HuH-7 (cell line): ENCODE results near the gene NMUR2.

Experiments
- DNase-seq: peaks from one replicate; pipeline ENCODE4 v3.0.0; 2011; ENCODE audit warnings: low spot score

The NMUR2 gene, protein sequence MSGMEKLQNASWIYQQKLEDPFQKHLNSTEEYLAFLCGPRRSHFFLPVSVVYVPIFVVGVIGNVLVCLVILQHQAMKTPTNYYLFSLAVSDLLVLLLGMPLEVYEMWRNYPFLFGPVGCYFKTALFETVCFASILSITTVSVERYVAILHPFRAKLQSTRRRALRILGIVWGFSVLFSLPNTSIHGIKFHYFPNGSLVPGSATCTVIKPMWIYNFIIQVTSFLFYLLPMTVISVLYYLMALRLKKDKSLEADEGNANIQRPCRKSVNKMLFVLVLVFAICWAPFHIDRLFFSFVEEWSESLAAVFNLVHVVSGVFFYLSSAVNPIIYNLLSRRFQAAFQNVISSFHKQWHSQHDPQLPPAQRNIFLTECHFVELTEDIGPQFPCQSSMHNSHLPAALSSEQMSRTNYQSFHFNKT

DNA sequence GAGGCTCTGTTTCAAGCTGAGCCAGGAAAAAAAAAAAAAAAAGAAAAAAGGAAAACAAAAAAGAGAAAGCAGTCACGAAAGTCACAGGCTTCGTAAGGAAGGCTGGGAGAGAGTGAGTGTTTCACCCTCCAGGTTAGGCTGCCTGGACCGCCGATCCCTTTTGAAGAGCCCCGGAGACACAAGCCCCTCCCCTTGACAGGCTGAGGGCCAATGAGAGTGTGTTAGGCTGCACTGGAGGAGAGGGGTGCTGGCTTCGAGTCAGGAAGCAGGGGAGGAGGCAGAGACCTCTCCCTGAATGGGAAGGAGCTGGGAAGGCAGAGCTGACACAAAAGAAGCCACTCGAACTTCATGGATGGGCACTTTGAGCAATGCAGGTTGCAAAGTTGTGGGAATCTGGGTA lies at the start of gene NMUR2:
NMUR2 (minus strand) TSS at position 135 of the 400 bp plus-strand sequence. CDS start 166 bp downstream, outside the sequence.
- no peak for DNase-seq

DNA sequence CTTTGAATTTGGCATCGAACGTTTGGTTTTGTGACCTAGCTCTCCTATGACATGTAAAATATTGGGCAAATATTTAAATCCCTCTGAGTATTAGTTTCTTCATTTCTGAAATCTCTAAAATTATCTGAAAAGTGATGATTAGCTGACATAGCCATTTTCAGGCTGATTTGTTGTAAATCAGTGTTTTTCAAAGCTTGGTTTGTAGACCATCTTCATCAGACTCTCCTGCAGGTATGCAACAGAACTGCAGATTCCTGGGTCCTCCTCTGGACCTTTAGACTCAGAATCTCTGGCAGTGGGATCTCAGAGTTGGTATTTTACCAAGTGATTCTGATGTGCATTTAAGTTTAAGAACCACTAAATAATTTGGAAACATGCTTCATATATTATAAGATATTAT lies 38.9 kb upstream of the NMUR2 start:
- no peak for DNase-seq

DNA sequence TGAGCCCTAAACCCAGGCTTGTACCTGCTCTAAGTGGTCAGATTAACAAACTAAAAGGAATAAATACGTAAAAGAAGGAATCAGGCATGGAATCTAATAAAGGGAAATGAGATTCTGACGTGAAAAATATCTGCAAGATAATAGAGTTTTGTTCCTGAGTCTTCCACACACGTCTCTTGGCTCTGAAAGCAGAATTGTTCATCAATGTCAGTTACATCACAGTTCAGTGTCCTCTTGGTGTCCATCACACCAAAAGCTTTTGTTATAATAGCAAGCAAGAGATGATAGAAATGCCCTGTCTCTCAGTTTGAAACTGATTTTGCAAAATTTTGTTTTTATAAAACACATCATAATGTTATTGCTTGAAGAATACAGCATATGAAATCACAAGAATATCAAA lies 34.7 kb upstream of the NMUR2 start:
- no peak for DNase-seq

DNA sequence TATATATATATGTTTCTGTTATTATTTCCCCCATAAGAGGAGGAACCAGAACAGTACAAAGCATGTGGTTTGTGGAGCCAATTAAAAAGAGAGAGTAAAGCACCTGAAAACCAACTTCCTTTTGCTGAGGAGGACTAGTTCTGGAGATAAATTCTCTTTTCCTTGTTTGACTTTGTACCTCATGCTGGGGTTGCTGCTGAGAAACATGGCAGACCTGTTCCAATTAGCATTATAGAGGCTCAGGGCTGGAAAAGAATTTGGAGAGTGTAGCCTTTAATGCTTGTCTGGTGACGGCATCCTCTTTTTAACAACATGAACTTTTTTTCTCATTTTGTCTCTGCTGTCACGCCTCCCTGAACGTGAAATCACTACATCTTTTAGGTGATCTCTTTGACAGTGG lies 32.8 kb upstream of the NMUR2 start:
- DNase-seq, result no peak

DNA sequence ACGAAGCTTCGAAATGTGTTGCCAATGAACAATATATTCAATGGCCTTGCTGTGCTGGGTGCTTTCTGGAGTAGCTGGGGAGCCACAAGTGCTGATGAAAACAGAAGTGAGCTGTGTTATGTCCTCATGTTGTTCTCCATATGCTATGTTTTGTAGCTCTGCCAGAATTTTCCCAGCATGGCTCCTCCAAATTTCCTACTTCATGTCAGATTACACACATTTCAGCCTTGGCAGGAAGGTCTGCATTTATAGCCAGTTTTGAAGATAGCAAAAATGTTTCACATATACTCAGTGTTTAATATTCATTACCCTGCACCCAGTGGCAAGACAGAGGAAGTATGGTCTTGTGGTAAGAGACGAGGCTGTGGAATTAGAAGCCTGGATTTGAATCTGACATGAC lies 22.6 kb upstream of the NMUR2 start:
- no peak for DNase-seq

DNA sequence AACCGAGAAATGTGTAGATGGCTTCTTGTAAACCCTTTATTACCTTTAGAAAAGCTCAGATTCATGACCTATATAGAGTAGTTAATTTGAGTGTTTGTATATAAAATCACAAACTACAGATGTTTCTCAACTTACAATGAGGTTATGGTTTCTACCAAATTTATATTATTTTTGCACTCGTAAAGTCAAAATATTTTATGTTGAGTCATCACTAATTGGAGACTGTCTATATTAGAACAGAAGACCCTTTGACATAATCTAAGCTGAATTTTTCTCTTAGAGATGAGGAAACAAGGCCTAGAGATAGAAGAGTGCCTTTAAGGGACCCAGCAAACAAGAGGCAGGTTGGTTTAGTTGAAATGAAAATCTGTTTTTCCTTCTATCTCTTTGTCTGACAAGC lies 20.0 kb upstream of the NMUR2 start:
- DNase-seq, result no peak

DNA sequence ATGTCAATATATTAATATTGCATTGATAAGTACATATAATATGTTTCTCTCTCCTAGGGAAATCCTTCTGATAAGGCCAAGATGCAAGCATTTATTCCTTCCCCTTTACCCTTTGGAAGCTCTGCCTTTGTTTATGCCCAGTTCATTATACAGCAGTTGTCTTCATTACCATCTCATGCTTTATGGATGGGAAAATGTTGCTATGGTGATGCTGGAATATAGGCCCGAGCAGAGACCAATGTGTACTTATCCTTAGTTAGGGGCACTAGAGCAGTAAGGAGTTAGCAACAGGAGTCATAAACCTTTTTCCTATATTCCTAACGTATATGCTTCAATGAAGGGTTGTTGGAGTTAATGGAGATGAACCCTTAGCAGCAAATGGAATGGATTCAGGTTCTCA lies 19.4 kb upstream of the NMUR2 start:
- DNase-seq, result no peak

DNA sequence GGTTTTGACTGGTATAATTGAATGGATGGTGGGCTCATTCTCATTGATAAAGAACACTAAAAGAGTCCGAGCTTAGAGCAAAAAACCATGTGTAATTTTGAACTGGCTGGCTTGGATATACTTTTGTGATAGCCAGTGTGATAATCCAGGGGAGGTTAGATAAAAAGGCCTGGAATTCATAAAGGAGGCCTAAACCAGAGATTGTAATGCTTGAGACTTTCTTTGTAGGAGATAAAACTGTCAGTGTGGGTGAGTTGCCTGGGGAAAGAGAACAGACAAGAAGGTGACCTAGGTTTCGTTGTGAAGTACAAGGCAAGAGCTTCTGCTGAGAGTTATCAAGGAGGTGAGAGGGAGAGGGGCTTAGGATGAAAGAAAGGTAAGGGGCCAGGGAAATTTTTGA lies 17.0 kb upstream of the NMUR2 start:
- no peak for DNase-seq

DNA sequence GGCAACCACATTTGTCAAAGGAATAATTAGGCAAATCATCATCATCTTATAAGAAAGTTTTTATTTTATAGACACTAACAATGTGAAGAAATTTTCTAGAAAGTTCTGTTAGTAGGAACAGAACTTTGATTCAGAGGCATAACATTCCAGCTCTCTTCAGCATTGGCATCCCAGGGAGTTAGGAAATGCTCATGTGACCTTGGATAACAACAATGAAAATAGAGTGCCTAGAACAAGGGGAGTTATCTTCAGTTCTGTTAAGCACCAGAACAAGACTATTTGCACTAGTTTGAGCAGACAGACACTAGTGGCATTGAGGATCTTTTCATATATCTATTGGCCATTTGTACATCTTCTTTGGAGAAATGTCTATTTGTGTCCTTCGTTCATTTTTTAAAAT lies 7.0 kb upstream of the NMUR2 start:
- DNase-seq, result no peak

DNA sequence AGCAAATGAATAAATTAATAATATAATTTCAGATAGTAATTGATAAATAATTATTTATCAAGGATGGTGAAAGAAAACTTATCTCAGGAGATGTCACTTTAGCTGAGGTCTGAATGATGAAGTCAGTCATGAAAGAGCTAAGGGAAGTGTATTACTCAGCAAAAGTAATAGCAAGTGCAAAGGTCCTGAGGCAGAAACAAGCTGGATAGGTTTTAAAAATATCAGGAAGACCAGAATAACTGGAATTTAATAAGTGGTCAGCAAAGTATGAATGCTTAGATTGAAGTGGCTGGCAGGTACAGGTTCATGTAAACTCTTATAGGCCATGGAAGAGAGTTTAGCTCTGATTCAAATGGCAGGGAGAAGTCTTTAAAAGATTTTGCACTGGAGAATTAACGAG lies 1.0 kb upstream of the NMUR2 start:
- DNase-seq, result no peak

DNA sequence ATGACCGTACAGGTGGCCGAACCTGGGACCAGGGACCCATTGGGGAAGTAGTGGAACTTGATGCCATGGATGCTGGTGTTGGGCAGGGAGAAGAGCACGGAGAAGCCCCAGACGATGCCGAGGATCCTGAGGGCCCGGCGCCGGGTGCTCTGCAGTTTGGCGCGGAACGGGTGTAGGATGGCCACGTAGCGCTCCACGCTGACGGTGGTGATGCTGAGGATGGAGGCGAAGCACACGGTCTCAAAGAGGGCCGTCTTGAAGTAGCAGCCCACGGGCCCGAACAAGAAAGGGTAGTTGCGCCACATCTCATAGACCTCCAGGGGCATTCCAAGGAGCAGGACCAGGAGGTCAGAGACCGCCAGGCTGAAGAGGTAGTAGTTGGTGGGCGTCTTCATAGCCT lies 585 bp downstream of the NMUR2 start:
- no peak for DNase-seq

DNA sequence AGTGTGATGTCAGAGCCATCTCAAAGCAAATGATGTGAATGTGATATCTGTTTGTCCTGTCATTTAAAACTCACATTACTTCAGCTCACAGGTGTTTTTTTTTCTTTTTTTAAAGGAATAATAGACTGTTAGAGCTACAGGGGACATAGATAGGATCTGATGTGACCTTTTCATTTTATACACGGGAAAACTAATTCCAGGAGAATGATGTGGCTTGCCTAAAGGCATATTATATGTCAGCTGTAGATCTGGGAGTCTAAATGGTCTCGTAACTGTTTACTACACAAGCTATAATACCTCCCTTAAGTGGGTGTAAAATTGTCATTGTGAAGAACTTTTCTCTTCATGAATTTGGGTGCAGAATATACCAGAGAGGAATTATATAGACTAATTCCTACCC lies 2.0 kb downstream of the NMUR2 start:
- no peak for DNase-seq

DNA sequence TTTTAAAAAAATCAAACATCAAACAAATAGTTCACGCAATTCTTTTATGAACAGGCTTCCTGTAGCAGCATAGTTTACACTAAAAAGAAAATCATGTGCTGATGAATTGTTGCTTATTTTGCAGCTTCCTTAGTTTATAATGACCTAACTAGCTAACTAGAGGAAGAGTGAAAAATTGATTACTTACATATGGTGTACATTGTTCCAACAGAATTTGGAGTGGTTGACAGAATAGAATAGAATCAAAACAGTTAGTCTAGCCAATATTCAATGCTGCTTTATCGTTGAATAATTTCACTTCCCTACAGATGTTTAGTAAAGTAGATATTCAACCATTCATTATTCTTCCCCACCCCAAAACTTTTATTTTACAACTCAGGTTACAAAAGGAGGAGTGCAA lies 4.2 kb downstream of the NMUR2 start:
- no peak for DNase-seq

DNA sequence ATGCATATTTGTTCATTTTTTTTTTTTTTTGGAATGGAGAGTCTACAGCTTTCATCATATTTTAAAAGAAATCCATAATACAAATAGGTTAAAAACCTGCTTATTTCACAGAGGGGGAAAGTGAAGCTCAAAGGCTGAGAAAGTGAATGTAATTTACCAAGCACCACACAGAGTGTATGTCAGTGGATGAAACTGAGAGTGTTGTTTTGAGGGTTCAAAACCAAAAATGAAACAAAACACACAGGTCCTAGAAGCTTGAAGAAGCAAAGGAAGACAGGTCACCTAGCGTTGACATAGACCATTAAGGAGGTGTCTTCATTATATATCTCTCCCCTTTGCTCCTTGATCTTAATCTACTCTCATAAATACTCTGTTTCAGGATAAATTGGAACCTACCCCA lies 7.5 kb downstream of the NMUR2 start:
- DNase-seq, result no peak

DNA sequence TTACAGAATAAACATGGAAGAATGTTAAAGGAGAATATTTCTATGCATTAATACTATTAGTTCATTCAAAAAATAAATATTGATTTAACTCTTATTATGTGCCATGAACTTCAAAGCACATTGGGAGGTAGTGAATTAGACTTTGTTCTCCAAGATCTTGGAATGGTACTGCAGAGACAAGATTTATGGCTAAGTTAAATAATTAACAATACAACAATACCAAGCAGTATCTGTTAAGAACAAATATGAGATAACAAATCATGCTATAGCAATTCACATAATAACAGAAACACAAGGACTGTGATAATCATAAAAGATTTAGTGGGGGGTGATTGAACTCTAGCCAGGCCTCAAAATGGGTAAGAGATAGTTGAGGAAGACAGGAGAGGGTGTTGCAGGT lies 11.6 kb downstream of the NMUR2 start:
- no peak for DNase-seq

DNA sequence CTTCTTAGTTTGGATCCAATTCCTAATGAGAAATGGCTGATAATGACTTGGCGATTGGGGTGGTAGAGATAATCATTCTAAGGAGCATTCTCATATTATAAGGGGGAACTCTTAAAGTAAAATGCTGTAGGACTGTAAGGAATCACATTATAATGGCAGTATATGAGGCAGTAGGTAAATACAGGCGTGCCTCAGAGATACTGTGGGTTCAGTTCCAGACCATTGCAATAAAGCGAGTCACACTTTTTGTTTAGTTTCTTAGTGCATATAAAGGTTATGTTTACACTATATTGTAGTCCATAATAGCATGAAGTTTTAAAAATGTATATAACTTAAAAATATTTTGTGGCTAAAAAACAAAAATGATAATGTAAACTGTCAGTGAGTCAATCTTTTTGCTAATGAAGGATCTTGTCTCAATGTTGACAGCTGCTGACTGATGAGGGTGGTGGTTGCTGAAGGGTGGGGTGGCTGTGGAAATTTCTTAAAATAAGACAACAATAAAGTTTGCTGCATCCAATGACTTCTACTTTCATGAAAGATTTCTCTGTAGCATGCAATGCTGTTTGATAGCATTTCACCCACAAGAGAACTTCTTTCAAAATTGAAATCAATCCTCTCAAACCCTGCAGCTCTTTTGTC lies 15.8 kb downstream of the NMUR2 start:
- no peak for DNase-seq

DNA sequence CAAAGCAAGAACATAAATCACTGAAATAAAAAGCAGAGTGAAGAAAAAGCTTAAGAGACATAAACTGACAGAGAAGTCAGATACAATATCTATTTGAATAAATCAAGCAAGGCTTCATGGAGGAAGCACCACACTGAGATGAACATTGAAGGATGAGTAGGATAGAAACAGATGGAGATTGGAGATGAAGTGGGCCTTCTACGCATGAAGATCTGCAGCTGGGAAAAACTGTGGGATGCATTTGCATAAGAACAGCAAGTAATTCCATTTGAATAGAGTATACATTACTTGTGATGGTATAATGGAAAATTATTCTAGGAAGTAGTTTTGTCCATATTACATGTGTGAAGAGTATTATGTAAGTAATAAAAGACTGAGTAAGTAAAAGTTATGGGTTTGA lies 16.5 kb downstream of the NMUR2 start:
- DNase-seq, result no peak

DNA sequence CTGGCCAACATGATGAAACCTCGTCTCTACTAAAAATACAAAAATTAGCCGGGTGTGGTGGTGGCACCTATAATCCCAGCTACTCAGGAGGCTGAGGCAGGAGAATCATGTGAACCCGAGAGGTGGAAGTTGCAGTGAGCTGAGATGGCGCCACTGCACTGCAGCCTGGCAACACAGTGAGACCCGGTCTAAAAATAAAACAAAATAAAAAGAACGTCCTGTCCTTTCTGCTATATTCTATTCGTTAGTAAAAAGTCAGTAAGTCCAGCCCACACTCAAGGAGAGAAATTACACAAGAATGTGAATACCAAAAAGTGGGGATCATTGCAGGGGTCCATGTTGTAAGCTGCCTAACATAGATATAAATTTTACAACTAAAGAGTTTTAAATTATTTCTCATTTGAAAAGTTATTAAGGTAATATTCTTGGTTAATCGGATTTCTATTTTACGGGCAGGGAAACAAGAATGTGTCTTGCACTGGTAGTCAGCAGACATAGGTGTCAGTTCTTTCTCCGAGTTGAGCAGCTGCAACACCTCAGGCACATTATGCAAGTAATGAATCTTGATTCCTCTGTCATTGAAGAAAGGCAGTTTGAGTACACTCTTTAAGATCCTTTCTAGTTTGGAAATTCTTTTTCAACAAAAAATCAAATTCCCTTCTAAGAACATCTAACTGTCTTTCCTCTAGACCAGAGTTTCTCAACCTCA lies 24.5 kb downstream of the NMUR2 start:
- DNase-seq, result no peak

DNA sequence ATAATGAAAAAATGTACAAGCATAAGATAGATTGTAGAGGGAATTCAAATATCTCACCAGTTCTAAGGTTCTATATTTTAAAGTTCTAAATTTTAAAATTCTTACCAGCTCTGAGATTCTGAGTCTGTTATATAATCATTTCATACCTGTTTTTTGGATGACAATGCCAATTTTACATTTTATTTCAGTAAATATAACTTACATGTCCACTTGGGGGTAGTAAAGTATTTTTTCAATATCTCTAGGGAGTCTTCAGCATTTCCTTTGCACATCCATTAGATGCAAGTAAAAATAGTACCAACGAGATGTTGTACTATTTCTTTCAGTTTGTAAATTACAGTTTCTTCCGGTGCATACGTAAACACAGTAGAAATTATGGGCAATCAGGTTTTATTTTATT lies 25.7 kb downstream of the NMUR2 start:
- no peak for DNase-seq

DNA sequence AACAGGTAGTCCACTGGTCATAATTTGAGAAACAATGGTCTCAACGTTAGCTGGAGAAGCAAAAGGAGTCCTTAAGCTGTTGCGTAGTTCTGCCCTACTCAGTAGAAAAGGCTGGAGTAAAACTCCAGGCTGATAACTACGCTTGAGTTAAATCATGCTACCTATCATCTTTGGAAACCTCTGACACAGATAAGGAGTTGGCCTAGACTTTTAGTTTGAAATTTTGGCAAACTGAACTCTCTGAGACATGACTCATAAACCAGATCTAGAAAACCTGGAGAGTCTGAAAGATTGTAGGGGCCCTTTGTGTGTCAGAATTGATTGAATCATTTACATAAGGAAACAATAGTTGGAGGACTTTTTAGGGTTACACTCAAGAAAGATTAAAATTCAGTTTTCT lies 26.3 kb downstream of the NMUR2 start:
- DNase-seq, result no peak

DNA sequence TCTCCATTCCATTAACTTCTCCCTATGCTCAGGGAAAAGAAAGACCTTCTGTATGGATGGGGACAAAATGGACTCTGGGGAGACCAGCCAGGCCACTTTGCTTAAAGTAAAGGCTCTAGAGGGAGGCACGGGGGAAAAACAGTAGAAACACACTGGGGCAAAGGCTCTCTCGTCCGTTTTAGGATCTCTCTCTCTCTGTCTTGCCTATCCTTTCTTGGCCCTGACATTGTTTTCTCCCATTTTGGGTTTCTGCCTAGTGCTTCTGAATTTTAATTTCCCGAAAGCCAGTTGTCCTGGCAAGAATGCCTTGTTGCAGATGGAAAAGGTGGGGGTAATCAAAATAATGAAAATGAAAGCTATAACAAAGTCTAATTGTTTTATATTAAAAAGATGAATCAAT lies 28.2 kb downstream of the NMUR2 start:
- no peak for DNase-seq

DNA sequence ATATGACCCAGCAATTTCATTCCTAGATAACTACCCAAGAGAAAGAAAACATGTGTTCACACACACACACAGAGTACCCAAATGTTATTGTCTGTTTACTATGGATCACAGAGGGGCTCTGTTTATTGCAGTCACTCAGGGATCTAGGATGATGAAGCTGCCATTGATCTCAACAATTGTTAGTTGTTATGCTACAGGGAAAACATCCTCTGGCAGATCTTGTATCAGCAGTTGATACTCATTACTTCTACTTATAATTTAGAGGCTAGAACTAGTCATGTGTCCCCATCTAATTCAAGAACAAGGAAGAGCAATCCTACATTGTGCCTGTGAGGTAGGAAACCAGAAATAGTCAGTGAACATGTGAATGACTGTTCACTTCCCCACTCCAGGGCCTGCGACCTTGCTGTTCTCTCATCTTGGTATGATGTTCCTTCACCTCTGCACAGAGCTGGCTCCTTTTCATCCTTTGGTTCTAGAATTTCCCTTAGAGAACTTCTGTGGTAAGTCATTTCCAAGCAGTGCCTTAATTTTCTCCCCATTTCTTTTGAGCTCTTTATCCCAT lies 30.3 kb downstream of the NMUR2 start:
- no peak for DNase-seq

DNA sequence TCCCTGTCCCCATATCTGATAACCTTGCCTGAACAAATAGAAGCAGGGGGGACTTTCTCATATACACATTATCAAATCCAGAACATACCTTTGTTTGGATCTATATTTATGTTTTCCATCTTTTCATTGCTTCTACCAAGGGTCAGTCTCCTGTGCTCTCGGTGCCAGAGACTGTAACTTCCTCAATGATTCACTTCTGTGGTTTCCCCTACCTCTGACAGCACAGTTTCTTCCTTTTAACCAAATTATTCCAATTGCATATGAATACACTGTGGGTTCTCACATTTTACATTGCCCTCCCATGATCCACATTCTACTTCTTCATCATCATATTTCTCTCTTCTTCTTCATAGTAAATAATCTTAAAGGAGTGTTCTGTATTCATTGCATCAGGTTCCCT lies 32.2 kb downstream of the NMUR2 start:
- DNase-seq, result no peak
